ENCODE results near the gene SERPINA12.

Gene SERPINA12

GRCh38 chr14:94542111-94542810 is 33.0 kb upstream of the SERPINA12 start:
- TF ChIP-seq TAF1 (IDR thresholded peaks at IDR 0.05; ENCODE audit: borderline replicate concordance, insufficient read depth, low read length) (no peak), SIN3A (IDR thresholded peaks at IDR 0.05; ENCODE audit: borderline replicate concordance, insufficient read depth, low read length) (no peak), FOXP2 (optimal IDR thresholded peaks at IDR 0.05; ENCODE audit: borderline replicate concordance, extremely low read depth, extremely low read length, insufficient read depth) (no peak), POLR2AphosphoS5 (IDR thresholded peaks at IDR 0.05; ENCODE audit: low read depth, low read length) (no peak)
- TF ChIP-seq, protein P1, sequence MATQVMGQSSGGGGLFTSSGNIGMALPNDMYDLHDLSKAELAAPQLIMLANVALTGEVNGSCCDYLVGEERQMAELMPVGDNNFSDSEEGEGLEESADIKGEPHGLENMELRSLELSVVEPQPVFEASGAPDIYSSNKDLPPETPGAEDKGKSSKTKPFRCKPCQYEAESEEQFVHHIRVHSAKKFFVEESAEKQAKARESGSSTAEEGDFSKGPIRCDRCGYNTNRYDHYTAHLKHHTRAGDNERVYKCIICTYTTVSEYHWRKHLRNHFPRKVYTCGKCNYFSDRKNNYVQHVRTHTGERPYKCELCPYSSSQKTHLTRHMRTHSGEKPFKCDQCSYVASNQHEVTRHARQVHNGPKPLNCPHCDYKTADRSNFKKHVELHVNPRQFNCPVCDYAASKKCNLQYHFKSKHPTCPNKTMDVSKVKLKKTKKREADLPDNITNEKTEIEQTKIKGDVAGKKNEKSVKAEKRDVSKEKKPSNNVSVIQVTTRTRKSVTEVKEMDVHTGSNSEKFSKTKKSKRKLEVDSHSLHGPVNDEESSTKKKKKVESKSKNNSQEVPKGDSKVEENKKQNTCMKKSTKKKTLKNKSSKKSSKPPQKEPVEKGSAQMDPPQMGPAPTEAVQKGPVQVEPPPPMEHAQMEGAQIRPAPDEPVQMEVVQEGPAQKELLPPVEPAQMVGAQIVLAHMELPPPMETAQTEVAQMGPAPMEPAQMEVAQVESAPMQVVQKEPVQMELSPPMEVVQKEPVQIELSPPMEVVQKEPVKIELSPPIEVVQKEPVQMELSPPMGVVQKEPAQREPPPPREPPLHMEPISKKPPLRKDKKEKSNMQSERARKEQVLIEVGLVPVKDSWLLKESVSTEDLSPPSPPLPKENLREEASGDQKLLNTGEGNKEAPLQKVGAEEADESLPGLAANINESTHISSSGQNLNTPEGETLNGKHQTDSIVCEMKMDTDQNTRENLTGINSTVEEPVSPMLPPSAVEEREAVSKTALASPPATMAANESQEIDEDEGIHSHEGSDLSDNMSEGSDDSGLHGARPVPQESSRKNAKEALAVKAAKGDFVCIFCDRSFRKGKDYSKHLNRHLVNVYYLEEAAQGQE (IDR thresholded peaks at IDR 0.05; ENCODE audit: insufficient read depth in 1 of 2, low read depth in 2 of 2, low read length in 2 of 2): no peak

- TF ChIP-seq SIN3A (IDR thresholded peaks at IDR 0.05; ENCODE audit: borderline replicate concordance, insufficient read depth, low read length) (no peak), TAF1 (IDR thresholded peaks at IDR 0.05; ENCODE audit: borderline replicate concordance, insufficient read depth, low read length) (no peak), POLR2AphosphoS5 (IDR thresholded peaks at IDR 0.05; ENCODE audit: low read depth, low read length) (no peak), FOXP2 (optimal IDR thresholded peaks at IDR 0.05; ENCODE audit: borderline replicate concordance, extremely low read depth, extremely low read length, insufficient read depth) (no peak)
- TF ChIP-seq, protein P1 (IDR thresholded peaks at IDR 0.05; ENCODE audit: insufficient read depth in 1 of 2, low read depth in 2 of 2, low read length in 2 of 2): no peak
Measured at GRCh38 chr14:94541234-94541975, 32.1 kb upstream of the SERPINA12 start.

GRCh38 chr14:94540031-94540794 is 30.9 kb upstream of the SERPINA12 start:
- TF ChIP-seq, protein P1 (IDR thresholded peaks at IDR 0.05; ENCODE audit: insufficient read depth in 1 of 2, low read depth in 2 of 2, low read length in 2 of 2): no peak
- TF ChIP-seq FOXP2 (optimal IDR thresholded peaks at IDR 0.05; ENCODE audit: borderline replicate concordance, extremely low read depth, extremely low read length, insufficient read depth) (no peak), TAF1 (IDR thresholded peaks at IDR 0.05; ENCODE audit: borderline replicate concordance, insufficient read depth, low read length) (no peak), POLR2AphosphoS5 (IDR thresholded peaks at IDR 0.05; ENCODE audit: low read depth, low read length) (no peak), SIN3A (IDR thresholded peaks at IDR 0.05; ENCODE audit: borderline replicate concordance, insufficient read depth, low read length) (no peak)

DNA sequence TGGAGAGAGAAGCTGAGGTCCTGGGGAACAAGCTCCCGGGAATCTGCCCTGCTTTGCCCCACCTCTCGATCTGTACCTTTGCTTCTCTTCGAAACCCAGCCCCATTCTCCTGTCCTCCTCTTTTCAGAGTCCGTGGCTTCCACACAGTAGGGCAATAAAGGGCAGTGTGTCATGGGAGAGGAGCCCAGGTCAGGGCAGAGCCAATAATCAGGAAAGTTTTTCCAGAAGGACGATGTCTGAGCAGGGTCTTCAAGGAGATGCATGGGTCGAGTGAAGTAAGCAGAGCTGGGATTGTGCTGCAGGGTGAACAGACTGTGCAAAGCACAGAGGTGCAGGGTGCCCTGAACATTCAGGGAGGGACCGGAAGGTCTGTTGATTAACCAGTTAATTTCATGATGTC is 29.9 kb upstream of the SERPINA12 start:
- TF ChIP-seq, protein P1 (IDR thresholded peaks at IDR 0.05; ENCODE audit: insufficient read depth in 1 of 2, low read depth in 2 of 2, low read length in 2 of 2): no peak
